HepG2 (cell line): ENCODE data around the gene PCDHGA12. TPM values are rescaled to one million over a fixed set of nuclear protein-coding genes. Genes with fewer than 3 reads are reported as not detected.

Source experiments
- ATAC-seq: fragments of 200-7000 bp; cut with Tn5 transposase; 3 replicates; pipeline ENCODE4 v1.9.1; 2020; ENCODE audit warnings: mild to moderate bottlenecking, moderate library complexity
- BruUV-seq: library from RNA; stranded (reverse); fragments of 400-500 nt; replicated peaks from 2 replicates; lab custom pipeline; 2021; lab: Mats Ljungman, UMichigan
- CTCF ChIA-PET: fragments of 300-600 bp; formaldehyde crosslinking; extraction: SDS; loops from one replicate; lab custom pipeline; 2021; ENCODE audit warnings: low total read pairs, inconsistent platforms, low intra/inter-chr PET ratio; lab: Yijun Ruan, JAX
- POLR2A ChIA-PET: fragments of 350-600 bp; sonication (Branson Sonifier 250); formaldehyde crosslinking; loops from one replicate; lab custom pipeline; 2020; ENCODE audit warnings: antibody characterized with exemption, inconsistent platforms; lab: Yijun Ruan, JAX
- DNase-seq: peaks from one replicate; pipeline ENCODE4 v3.0.0-alpha.2; 2015; ENCODE audit warnings: low spot score
- FAIRE-seq: peaks from 3 replicates; lab custom pipeline; 2011; peaks lifted over from hg19 to GRCh38; lab: Jason Lieb, UNC
- H2AFZ ChIP-seq: one replicate; pipeline ENCODE4 v1.6.1; 2011; ENCODE audit warnings: low read length, inconsistent platforms
- H3K27ac ChIP-seq: fragments of 300-600 bp; 3 replicates; pipeline ENCODE4 v1.8.0; 2011; ENCODE audit warnings: mixed run types, mild to moderate bottlenecking, mixed read lengths, low read length, inconsistent platforms; ENCODE audit not compliant: insufficient read depth; ENCODE audit errors: extremely low read length
- H3K27me3 ChIP-seq, 2 experiments: fragments of 200-600 bp in 1 of 2; 2 replicates in 1 of 2; 3 replicates in 1 of 2; pipeline versions ENCODE4 v1.6.0 to v1.8.0; 2011; ENCODE audit warnings: low read length in 2 of 2, mild to moderate bottlenecking in 2 of 2, moderate library complexity in 2 of 2, inconsistent platforms in 1 of 2; ENCODE audit not compliant: insufficient read depth in 2 of 2, control insufficient read depth in 1 of 2
- H3K36me3 ChIP-seq, 2 experiments: fragments of 200-600 bp in 1 of 2; replicated peaks in 1 of 2; 2 replicates in 1 of 2; 3 replicates in 1 of 2; pipeline versions ENCODE4 v1.5.1 to v1.8.0; 2011; ENCODE audit warnings: low read length in 2 of 2, inconsistent platforms in 1 of 2; ENCODE audit not compliant: insufficient read depth in 2 of 2, control insufficient read depth in 1 of 2
- H3K4me1 ChIP-seq: 2 replicates; pipeline ENCODE4 v1.5.1; 2012; ENCODE audit warnings: low read length, inconsistent platforms; ENCODE audit not compliant: insufficient read depth
- H3K4me2 ChIP-seq: 2 replicates; pipeline ENCODE4 v1.6.0; 2011; ENCODE audit warnings: low read depth, low read length, inconsistent platforms
- H3K4me3 ChIP-seq, 3 experiments: fragments of 200-600 bp in 1 of 3; sonication (generic), shearing (Covaris generic) in 1 of 3; replicated peaks in 1 of 3; 2 replicates each; pipeline ENCODE4 v1.5.1; 2011 to 2016; ENCODE audit warnings: low read length in 3 of 3, inconsistent platforms in 2 of 3, low read depth in 2 of 3, mild to moderate bottlenecking in 2 of 3, control low read depth in 1 of 3, mixed read lengths in 1 of 3; ENCODE audit not compliant: insufficient read depth in 1 of 3
- H3K79me2 ChIP-seq: one replicate; pipeline ENCODE4 v1.6.1; 2011; ENCODE audit warnings: low read length, inconsistent platforms; ENCODE audit not compliant: insufficient read depth
- H3K9ac ChIP-seq: 2 replicates; pipeline ENCODE4 v1.6.0; 2011; ENCODE audit warnings: mild to moderate bottlenecking, low read depth, low read length, inconsistent platforms; ENCODE audit not compliant: insufficient read depth
- H3K9me3 ChIP-seq: 2 replicates; pipeline ENCODE4 v1.5.1; 2012; ENCODE audit warnings: mild to moderate bottlenecking, low read length
- H4K20me1 ChIP-seq: 2 replicates; pipeline ENCODE4 v1.6.0; 2011; ENCODE audit warnings: inconsistent platforms, mild to moderate bottlenecking, low read length, moderate library complexity; ENCODE audit not compliant: insufficient read depth
- ARNT2 ChIP-seq: sonication (generic); formaldehyde crosslinking; IDR thresholded peaks from 2 replicates; pipeline ENCODE4 v1.8.0; 2022; ENCODE audit warnings: mild to moderate bottlenecking, low read depth, missing genetic modification reagents, moderate library complexity
- CBX1 ChIP-seq: IDR thresholded peaks from one replicate; pipeline ENCODE4 v1.6.1; 2016; ENCODE audit warnings: antibody characterized with exemption, low read depth
- GTF2F1 ChIP-seq: fragments of 150-350 bp; IDR thresholded peaks from 2 replicates; pipeline ENCODE4 v1.6.1; 2014; ENCODE audit warnings: low read length
- HNRNPL ChIP-seq: fragments of 200-400 bp; formaldehyde crosslinking; IDR thresholded peaks from 2 replicates; pipeline ENCODE4 v1.6.1; 2017; ENCODE audit warnings: mild to moderate bottlenecking, low read depth, low read length
- IRF9 ChIP-seq: sonication (generic); formaldehyde crosslinking; IDR thresholded peaks from 2 replicates; pipeline ENCODE4 v1.8.0; 2022; ENCODE audit warnings: missing genetic modification reagents, mild to moderate bottlenecking, borderline replicate concordance
- IRX3 ChIP-seq: sonication (generic); formaldehyde crosslinking; IDR thresholded peaks from 2 replicates; pipeline ENCODE4 v1.8.1; 2023; ENCODE audit warnings: mild to moderate bottlenecking, low read depth, missing genetic modification reagents, borderline replicate concordance
- MED8 ChIP-seq: sonication (generic); formaldehyde crosslinking; IDR thresholded peaks from 2 replicates; pipeline ENCODE4 v1.8.1; 2023; ENCODE audit warnings: mild to moderate bottlenecking, missing genetic modification reagents; ENCODE audit not compliant: insufficient replicate concordance
- MTA1 ChIP-seq: sonication (generic); formaldehyde crosslinking; IDR thresholded peaks from 2 replicates; pipeline ENCODE4 v1.4.0; 2020; ENCODE audit warnings: missing genetic modification reagents, mild to moderate bottlenecking, borderline replicate concordance
- NCOA2 ChIP-seq: sonication (generic); formaldehyde crosslinking; IDR thresholded peaks from 2 replicates; pipeline ENCODE4 v1.8.0; 2022; ENCODE audit warnings: inconsistent platforms
- REPIN1 ChIP-seq: sonication (generic); formaldehyde crosslinking; IDR thresholded peaks from 2 replicates; pipeline ENCODE4 v1.8.0; 2022; ENCODE audit warnings: missing genetic modification reagents, low read depth, mild to moderate bottlenecking, borderline replicate concordance
- RFX3 ChIP-seq: IDR thresholded peaks from 2 replicates; pipeline ENCODE4 v1.6.1; 2016; ENCODE audit warnings: missing biosample characterization, missing genetic modification reagents
- ZBTB4 ChIP-seq: sonication (generic); formaldehyde crosslinking; IDR thresholded peaks from 2 replicates; pipeline ENCODE4 v1.4.0; 2020; ENCODE audit warnings: missing genetic modification reagents, mild to moderate bottlenecking, borderline replicate concordance
- ZNF207 ChIP-seq: fragments of 450-650 bp; IDR thresholded peaks from 2 replicates; pipeline ENCODE4 v1.6.1; 2016; ENCODE audit warnings: antibody characterized with exemption, borderline replicate concordance
- ZNF33A ChIP-seq: sonication (generic); formaldehyde crosslinking; IDR thresholded peaks from 2 replicates; pipeline ENCODE4 v1.5.1; 2020; ENCODE audit warnings: missing genetic modification reagents, mild to moderate bottlenecking, moderate library complexity, borderline replicate concordance
- ZNF354B ChIP-seq: sonication (generic); formaldehyde crosslinking; IDR thresholded peaks from 2 replicates; pipeline ENCODE4 v1.8.0; 2022; ENCODE audit warnings: mild to moderate bottlenecking, missing genetic modification reagents
- ZNF614 ChIP-seq: IDR thresholded peaks from 2 replicates; pipeline ENCODE4 v1.6.1; 2018; ENCODE audit warnings: missing biosample characterization, missing genetic modification reagents, inconsistent platforms, borderline replicate concordance
- ZNF639 ChIP-seq: conservative IDR thresholded peaks from 2 replicates; pipeline ENCODE4 v1.6.1; 2018; ENCODE audit warnings: missing genetic modification reagents
- WGBS: methylation state at CpG from one replicate; pipeline ENCODE4 v1.1.6; 2017; ENCODE audit warnings: low lambda C conversion rate; 5-methylcytosine and 5-hydroxymethylcytosine counted together
- in situ Hi-C: cut with HindIII; loops from 2 replicates; pipeline ENCODE4 v1.10.0; 2017; ENCODE audit warnings: low pct_unique_long_range_greater_than_20kb; ENCODE audit not compliant: extremely low pct_ligation_motif_present
- intact Hi-C: fragments of 100-400 bp; cut with micrococcal nuclease; formaldehyde crosslinking; loops from one replicate; pipeline ENCODE4 v1.10.0; 2022; ENCODE audit not compliant: unreplicated experiment
- polyA plus RNA-seq, 8 experiments: library from polyadenylated mRNA; depleted of rRNA in 3 of 8; stranded (reverse) in 7 of 8; unstranded in 1 of 8; fragments of >200 nt; fragmentation: Illumina TruSeq in 4 of 8; extraction: Trizol in 4 of 8; gene quantifications; 2 replicates each; pipeline versions ENCODE4 v1.2.1 to v1.2.3, GENCODE V29; 2011 to 2016; ENCODE audit warnings: low read depth in 4 of 8, missing spikeins in 1 of 8, mixed read lengths in 1 of 8; ENCODE audit not compliant: insufficient read depth in 1 of 8
- total RNA-seq, 5 experiments: library from RNA; depleted of rRNA; stranded (reverse); fragments of >200 nt; fragmentation: Illumina TruSeq; extraction: Trizol; gene quantifications; 2 replicates each; pipeline ENCODE4 v1.2.3, GENCODE V29; 2016; ENCODE audit warnings: low read depth in 1 of 5

PCDHGA12 gene
- total and polyA plus RNA-seq, 2 of the 13 experiments (the other 11 are each of a cell fraction or from before 2014, with no cell fraction given) = 0.07 to 0.13 TPM

GRCh38 chr5:141477815-141478214 lies 47.5 kb downstream of the PCDHGA12 start:
- Histone ChIP-seq H2AFZ (no peak overlapping the region), H3K9ac (no peak overlapping the region), H3K27ac (no peak overlapping the region), H3K9me3 (no peaks in the 10 kb centered on the region), H3K4me2 (no peak overlapping the region), H3K36me3 (no peaks in the 10 kb centered on the region), H3K79me2 (no peaks in the 10 kb centered on the region), H4K20me1 (no peaks in the 10 kb centered on the region), H3K27me3 (peaks cover 1 to 8% of the 10 kb centered on the region in 2 experiments; a peak in 1 of 5 replicates), H3K4me3 (no peak overlapping the region), H3K4me1 (no peaks in the 10 kb centered on the region)
- no peak for FAIRE-seq
- 31% methylated on average over 12 of the region's 13 CpGs for WGBS
- ChIA-PET POLR2A (no interaction called here), CTCF (no interaction called here)
- no peak for DNase-seq
- BruUV-seq = no TSS peak
- intact Hi-C loops = no loop called here
- no peak for ATAC-seq
- in situ Hi-C loops = no loop called here
- TF ChIP-seq ZNF207 (no peak), NCOA2 (CRISPR knock-in tag) (no peak), ZNF354B (CRISPR knock-in tag) (no peak), HNRNPL (no peak), MTA1 (no peak), IRF9 (no peak), ZNF639 (no peak), CBX1 (no peak), ARNT2 (CRISPR knock-in tag) (no peak), IRX3 (CRISPR knock-in tag) (no peak), RFX3 (no peak), ZBTB4 (CRISPR knock-in tag) (no peak), GTF2F1 (no peak), REPIN1 (no peak), MED8 (CRISPR knock-in tag) (no peak), ZNF614 (CRISPR knock-in tag) (no peak), ZNF33A (CRISPR knock-in tag) (no peak)
